DMS114 treated with DMSO at 0.1 percent for 48 hours (cell line): ENCODE measurements around the gene NRCAM.

Experiments used
- DNase-seq: peaks from one replicate; lab custom pipeline; 2025; ENCODE audit not compliant: unreplicated experiment; lab: John Stamatoyannopoulos, UW

Gene NRCAM

GRCh38 chr7:108459922-108460551, 3.8 kb upstream of the NRCAM start:
- DNase-seq, result peak; percentile 27

DNA sequence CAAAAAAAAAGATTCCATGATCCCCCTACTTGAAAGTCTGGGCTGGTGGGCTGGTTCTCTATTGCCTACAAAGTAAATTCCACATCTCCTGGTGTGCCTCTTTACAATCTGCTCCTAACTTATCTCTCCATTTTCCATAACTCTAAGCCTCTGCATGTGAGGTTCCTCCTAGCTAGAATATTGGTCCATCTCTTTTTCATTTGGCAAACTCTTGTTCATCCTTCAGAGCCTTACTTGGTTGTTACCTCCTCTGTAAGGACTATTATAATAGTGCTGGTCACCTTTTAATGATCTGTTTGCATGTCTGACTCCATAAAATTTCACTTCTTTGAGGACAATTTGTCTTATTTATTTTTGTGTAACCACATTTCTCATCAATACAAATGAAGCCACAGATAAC, 1.6 kb upstream of the NRCAM start:
- DNase-seq, result no peak

DNA sequence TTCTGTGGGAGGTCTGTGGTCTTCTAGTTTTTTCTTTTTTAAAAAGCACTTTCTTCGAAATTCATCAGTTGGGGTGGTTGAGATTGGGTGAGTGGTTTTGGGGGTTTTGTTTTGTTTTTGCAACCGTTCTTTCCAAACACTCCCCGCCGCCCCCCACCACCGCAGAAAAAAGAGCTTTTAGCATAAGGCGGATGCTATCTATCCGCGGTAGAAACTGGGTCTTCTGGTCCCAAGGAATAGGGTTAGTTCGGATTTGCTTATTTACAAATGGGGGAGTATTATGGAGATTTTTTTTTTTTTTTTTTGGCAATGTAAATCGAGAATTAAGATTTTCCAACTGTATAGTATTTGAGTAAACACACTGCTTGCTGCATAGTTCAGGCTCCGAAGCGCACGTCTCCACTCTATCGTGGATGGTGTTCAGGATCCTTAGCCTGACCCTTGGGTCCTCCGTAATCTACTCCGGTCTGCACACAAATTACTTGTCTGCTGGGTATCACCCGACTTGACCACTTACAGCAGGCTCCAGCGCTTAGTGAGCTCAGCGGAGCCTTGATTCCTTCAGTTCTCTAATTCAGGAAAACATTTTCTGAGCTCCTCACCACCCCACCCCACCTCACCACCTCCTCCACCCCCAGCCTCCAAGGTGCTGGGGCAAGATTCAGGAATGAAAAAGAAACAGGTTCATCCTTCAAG, 757 bp upstream of the NRCAM start:
- no peak for DNase-seq

DNA sequence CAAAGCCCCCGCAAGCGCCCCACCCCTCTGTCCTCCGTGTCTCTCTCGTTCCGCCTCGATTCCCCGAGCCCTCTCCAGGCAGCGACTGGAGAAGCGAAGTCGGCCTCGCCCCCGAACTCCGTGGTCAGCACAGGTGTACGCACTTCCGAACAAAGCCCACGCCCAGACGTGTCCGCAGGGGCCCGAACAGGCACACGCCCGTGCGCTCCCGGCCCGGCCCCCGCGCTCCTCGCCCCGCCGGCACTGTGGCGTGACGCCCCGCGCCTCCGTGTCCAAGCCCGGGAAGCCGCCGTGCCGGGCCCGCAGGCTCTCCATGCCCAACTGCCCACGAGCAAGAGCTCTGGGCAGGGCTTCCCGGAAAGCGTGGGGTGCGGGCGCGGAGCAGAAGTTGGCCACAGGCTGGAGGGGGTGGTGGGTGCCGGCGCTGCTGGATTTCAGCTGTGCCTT, 662 bp downstream of the NRCAM start:
- DNase-seq, result no peak

GRCh38 chr7:108454674-108455550, 1.3 kb downstream of the NRCAM start:
- no peak for DNase-seq

- DNase-seq, result no peak
These were observed 1.9 kb downstream of the NRCAM start for GRCh38 chr7:108454317-108454673.

DNA sequence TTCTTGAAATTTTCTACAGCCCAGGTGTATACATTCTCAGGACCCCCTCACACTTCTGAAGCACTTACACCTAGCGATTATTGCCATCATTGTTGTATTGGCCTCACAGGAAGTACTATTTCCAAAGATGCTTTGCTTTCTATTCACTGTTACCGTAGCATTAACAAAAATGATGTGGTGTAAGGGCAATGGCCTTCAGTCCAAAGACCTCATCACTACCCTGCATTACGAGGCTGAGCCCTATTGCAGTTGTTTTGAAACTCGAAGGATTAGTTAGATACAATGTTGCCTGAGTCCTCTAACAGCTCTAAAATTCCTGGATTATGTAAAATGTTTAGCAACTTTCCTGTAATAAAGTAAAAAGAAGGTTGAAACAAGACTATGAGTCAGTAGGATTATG, 2.9 kb downstream of the NRCAM start:
- DNase-seq, result no peak

DNA sequence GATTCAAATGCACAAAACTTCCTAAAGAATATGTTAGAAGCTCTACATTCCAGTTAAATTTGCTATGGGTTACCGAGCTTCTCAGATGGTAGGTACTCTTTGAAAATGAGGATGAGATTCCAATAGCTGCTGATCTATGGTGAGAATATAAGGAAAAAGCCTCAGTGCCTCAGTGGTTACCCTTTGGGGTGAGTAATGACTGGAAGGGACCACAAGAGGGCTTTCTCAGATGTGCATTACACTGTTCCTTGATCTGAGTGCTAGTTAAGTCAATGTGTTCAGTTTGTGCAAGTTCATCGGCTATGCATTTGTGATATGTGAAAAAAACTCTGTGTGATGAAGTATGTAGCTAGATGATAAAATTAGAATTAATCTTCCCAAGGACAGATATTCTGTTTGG, 3.5 kb downstream of the NRCAM start:
- peak; percentile 17 for DNase-seq

- no peak for DNase-seq
These were observed 4.9 kb downstream of the NRCAM start for GRCh38 chr7:108451296-108451848.

DNA sequence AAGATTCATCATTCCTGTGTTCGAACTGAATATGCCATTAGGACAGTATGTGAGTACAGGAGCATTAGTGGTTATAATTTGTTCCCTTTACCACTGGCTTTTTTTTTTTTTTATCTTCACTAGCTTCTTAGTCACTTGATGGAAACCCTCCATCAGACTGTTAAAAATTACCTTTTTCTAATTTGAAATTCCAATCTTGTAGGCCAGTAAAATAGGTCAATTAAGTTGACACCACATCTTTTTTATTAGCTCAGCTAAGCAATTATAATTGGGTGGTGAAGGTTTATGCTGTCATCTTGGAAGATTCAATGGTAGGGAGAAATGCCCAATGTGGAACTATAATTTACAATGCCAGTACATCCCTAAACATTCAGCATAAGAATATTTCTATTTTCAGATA, 6.1 kb downstream of the NRCAM start:
- DNase-seq, result no peak

DNA sequence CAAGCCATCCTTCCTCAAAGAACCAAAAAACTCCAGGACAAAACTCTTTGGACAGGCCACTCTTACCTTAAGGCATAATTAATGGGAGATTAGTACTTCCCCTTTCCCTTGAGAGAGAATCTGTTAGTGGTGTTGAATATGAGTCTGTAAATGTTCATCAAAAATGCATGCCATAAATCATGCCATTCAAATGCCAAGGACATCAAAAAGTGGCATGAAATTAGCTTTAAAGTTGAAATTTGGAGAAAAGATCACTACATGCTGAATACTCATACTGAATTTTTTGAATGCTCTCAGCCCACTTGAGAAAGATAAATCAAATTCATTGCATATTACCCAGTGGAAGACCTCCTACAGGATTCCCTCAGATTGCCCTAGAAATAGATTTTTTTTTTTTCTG, 6.7 kb downstream of the NRCAM start:
- no peak for DNase-seq

- no peak for DNase-seq
These were observed 7.4 kb downstream of the NRCAM start for GRCh38 chr7:108448584-108449505.

GRCh38 chr7:108442039-108442568, 14.1 kb downstream of the NRCAM start:
- DNase-seq, result no peak

GRCh38 chr7:108441392-108441955, 14.8 kb downstream of the NRCAM start:
- DNase-seq, result no peak

- DNase-seq, result no peak
These were observed 15.6 kb downstream of the NRCAM start for GRCh38 chr7:108440613-108441012.

DNA sequence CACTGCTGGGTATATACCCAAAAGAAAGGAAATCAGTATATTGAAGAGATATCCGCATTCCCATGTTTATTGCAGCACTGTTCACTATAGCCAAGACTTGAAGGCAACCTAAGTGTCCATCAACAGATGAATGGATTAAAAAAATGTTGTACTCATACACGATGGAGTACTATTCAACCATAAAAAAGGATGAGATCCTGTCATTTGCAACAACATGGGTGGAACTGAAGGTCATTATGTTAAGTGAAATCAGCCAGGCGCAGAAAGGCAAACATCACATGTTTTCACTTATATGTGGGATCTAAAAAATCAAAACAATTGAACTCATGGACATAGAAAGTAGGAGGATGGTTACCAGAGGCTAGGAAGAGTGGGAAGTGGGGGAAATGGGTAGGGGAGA, 19.3 kb downstream of the NRCAM start:
- no peak for DNase-seq

DNA sequence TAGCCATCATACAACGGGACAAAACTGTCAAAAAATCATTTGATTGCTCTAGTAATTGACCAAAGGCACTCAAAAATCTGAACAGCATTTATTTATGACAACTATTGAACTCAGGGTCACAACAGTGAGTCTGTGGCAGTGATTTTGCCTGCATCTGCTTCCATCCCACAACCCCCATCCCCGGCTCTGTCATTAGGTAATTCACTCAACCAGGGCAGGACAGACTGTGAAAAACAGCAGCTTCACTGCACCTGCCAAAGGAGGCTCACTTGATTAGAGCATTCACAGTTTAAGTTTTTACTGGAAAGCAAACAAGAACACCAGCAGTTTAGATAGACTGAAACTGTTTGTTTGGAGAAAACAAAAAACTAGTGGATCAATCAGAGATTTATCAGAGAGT, 22.2 kb downstream of the NRCAM start:
- DNase-seq, result no peak

- DNase-seq, result no peak
These were observed 25.1 kb downstream of the NRCAM start for GRCh38 chr7:108431099-108431498.

- no peak for DNase-seq
These were observed 25.6 kb downstream of the NRCAM start for GRCh38 chr7:108430664-108431063.

- no peak for DNase-seq
These were observed 28.5 kb downstream of the NRCAM start for GRCh38 chr7:108427766-108428165.
